SK-N-SH treated with all-trans-retinoic acid at 6 μM for 48 hours (cell line): ENCODE measurements around the gene LAIR1.

Source experiments
- ARNTL ChIP-seq: fragments of 450-650 bp; formaldehyde crosslinking; IDR thresholded peaks from 2 replicates; pipeline ENCODE4 v1.5.0; 2020; ENCODE audit warnings: low read depth, mild to moderate bottlenecking, moderate library complexity, borderline replicate concordance
- BACH2 ChIP-seq: fragments of 250-450 bp; sonication (Bioruptor Pico); IDR thresholded peaks from 2 replicates; pipeline ENCODE4 v1.9.0; 2021; ENCODE audit warnings: mild to moderate bottlenecking, borderline replicate concordance
- CREB5 ChIP-seq: fragments of 250-450 bp; sonication (Bioruptor Pico); IDR thresholded peaks from 2 replicates; pipeline ENCODE4 v1.5.1; 2020; ENCODE audit warnings: low read depth, mild to moderate bottlenecking, moderate library complexity
- CSDC2 ChIP-seq: fragments of 250-450 bp; sonication (Bioruptor Pico); IDR thresholded peaks from 2 replicates; pipeline ENCODE4 v1.5.0; 2020; ENCODE audit warnings: mild to moderate bottlenecking, moderate library complexity
- CSRNP3 ChIP-seq: fragments of 250-450 bp; sonication (Bioruptor Pico); IDR thresholded peaks from 2 replicates; pipeline ENCODE4 v1.5.1; 2021; ENCODE audit warnings: mild to moderate bottlenecking, moderate library complexity
- ESRRG ChIP-seq: fragments of 250-450 bp; sonication (Bioruptor Pico); IDR thresholded peaks from 2 replicates; pipeline ENCODE4 v1.6.1; 2021; ENCODE audit warnings: mild to moderate bottlenecking
- OSR1 ChIP-seq: fragments of 250-450 bp; sonication (Bioruptor Pico); IDR thresholded peaks from 2 replicates; pipeline ENCODE4 v1.8.0; 2022; ENCODE audit warnings: moderate library complexity, mild to moderate bottlenecking, inconsistent platforms
- PATZ1 ChIP-seq: fragments of 250-450 bp; sonication (Bioruptor Pico); IDR thresholded peaks from 2 replicates; pipeline ENCODE4 v1.8.0; 2020; ENCODE audit warnings: mild to moderate bottlenecking, moderate library complexity, borderline replicate concordance
- RARB ChIP-seq: fragments of 250-450 bp; sonication (Bioruptor Pico); IDR thresholded peaks from 2 replicates; pipeline ENCODE4 v1.8.0; 2021; ENCODE audit warnings: mild to moderate bottlenecking, moderate library complexity
- TCF4 ChIP-seq: fragments of 250-450 bp; sonication (Bioruptor Pico); IDR thresholded peaks from 2 replicates; pipeline ENCODE4 v1.8.0; 2021; ENCODE audit warnings: mild to moderate bottlenecking, moderate library complexity, borderline replicate concordance
- TOX ChIP-seq: fragments of 250-450 bp; sonication (Bioruptor Pico); IDR thresholded peaks from 2 replicates; pipeline ENCODE4 v1.8.0; 2021; ENCODE audit warnings: mild to moderate bottlenecking, moderate library complexity, borderline replicate concordance
- ZFP3 ChIP-seq: fragments of 250-450 bp; sonication (Bioruptor Pico); IDR thresholded peaks from 2 replicates; pipeline ENCODE4 v1.5.0; 2020; ENCODE audit warnings: mild to moderate bottlenecking, moderate library complexity
- TF ChIP-seq, protein P1 (sequence below): fragments of 250-450 bp; sonication (Bioruptor Pico); IDR thresholded peaks from 2 replicates; pipeline ENCODE4 v1.5.0; 2020; ENCODE audit warnings: mild to moderate bottlenecking, moderate library complexity
- TF ChIP-seq, protein P2 (sequence below): fragments of 250-450 bp; sonication (Bioruptor Pico); IDR thresholded peaks from 2 replicates; pipeline ENCODE4 v1.8.0; 2021; ENCODE audit warnings: low read depth, mild to moderate bottlenecking, moderate library complexity, borderline replicate concordance

- TF ChIP-seq CREB5 (CRISPR knock-in tag) = no peak
- TF ChIP-seq CSDC2 (CRISPR knock-in tag) = no peak
- no peak for TF ChIP-seq ARNTL (CRISPR knock-in tag)
- TF ChIP-seq, protein P1, sequence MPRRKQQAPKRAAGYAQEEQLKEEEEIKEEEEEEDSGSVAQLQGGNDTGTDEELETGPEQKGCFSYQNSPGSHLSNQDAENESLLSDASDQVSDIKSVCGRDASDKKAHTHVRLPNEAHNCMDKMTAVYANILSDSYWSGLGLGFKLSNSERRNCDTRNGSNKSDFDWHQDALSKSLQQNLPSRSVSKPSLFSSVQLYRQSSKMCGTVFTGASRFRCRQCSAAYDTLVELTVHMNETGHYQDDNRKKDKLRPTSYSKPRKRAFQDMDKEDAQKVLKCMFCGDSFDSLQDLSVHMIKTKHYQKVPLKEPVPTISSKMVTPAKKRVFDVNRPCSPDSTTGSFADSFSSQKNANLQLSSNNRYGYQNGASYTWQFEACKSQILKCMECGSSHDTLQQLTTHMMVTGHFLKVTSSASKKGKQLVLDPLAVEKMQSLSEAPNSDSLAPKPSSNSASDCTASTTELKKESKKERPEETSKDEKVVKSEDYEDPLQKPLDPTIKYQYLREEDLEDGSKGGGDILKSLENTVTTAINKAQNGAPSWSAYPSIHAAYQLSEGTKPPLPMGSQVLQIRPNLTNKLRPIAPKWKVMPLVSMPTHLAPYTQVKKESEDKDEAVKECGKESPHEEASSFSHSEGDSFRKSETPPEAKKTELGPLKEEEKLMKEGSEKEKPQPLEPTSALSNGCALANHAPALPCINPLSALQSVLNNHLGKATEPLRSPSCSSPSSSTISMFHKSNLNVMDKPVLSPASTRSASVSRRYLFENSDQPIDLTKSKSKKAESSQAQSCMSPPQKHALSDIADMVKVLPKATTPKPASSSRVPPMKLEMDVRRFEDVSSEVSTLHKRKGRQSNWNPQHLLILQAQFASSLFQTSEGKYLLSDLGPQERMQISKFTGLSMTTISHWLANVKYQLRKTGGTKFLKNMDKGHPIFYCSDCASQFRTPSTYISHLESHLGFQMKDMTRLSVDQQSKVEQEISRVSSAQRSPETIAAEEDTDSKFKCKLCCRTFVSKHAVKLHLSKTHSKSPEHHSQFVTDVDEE (CRISPR knock-in tag) = no peak
- no peak for TF ChIP-seq TCF4 (CRISPR knock-in tag)
- no peak for TF ChIP-seq BACH2
- no peak for TF ChIP-seq ZFP3 (CRISPR knock-in tag)
- TF ChIP-seq ESRRG (CRISPR knock-in tag) = no peak
- TF ChIP-seq, protein P2, sequence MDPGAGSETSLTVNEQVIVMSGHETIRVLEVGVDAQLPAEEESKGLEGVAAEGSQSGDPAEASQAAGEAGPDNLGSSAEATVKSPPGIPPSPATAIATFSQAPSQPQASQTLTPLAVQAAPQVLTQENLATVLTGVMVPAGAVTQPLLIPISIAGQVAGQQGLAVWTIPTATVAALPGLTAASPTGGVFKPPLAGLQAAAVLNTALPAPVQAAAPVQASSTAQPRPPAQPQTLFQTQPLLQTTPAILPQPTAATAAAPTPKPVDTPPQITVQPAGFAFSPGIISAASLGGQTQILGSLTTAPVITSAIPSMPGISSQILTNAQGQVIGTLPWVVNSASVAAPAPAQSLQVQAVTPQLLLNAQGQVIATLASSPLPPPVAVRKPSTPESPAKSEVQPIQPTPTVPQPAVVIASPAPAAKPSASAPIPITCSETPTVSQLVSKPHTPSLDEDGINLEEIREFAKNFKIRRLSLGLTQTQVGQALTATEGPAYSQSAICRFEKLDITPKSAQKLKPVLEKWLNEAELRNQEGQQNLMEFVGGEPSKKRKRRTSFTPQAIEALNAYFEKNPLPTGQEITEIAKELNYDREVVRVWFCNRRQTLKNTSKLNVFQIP (CRISPR knock-in tag) = no peak
- TF ChIP-seq OSR1 = no peak
- TF ChIP-seq TOX (CRISPR knock-in tag) = no peak
- no peak for TF ChIP-seq CSRNP3 (CRISPR knock-in tag)
- TF ChIP-seq RARB = no peak
- no peak for TF ChIP-seq PATZ1 (CRISPR knock-in tag)
Observed at GRCh38 chr19:54310543-54310942, 54.2 kb downstream of the LAIR1 start.
